Gastrocnemius medialis (tissue), 4 donors: ENCODE data around the gene IGFBP2.

Source experiments
- CTCF ChIP-seq, 5 experiments: fragments of 450-650 bp in 3 of 5; fragments of 200-600 bp in 2 of 5; sonication (generic) in 2 of 5; IDR thresholded peaks in 4 of 5; conservative IDR thresholded peaks in 1 of 5; 1 replicate in 4 of 5; 2 replicates in 1 of 5; pipeline ENCODE4 v1.5.1; 2016 to 2019; ENCODE audit warnings: antibody characterized with exemption in 5 of 5, mild to moderate bottlenecking in 3 of 5, moderate library complexity in 3 of 5
- POLR2A ChIP-seq, 2 donors: fragments of 450-650 bp; IDR thresholded peaks; one replicate each; pipeline ENCODE4 v1.6.1; 2017; ENCODE audit warnings: antibody characterized with exemption in 2 of 2, mild to moderate bottlenecking in 2 of 2, moderate library complexity in 2 of 2

- peak in 1 of 2 donors; percentile 10 for TF ChIP-seq POLR2A (IDR thresholded peaks at IDR 0.05)
- TF ChIP-seq CTCF (IDR thresholded peaks at IDR 0.05 in 4 of 5, conservative IDR thresholded peaks at IDR 0.05 in 1 of 5): no peak
Measured at GRCh38 chr2:216632952-216633615, at the start of gene IGFBP2.
